Hindlimb muscle (tissue), 1 donor: ENCODE data around the gene CNFN. TPM values are rescaled to one million over a fixed set of nuclear protein-coding genes. Genes with fewer than 3 reads are reported as not detected.

Source experiments
- DNase-seq: peaks from one replicate; pipeline ENCODE4 v3.0.0-alpha.2; 2013
- polyA plus RNA-seq: library from polyadenylated mRNA; unstranded; fragments of 120-200 nt; gene quantifications from one replicate; pipeline ENCODE4 v1.2.1, GENCODE V29; 2013; ENCODE audit not compliant: insufficient read length

Gene CNFN, protein sequence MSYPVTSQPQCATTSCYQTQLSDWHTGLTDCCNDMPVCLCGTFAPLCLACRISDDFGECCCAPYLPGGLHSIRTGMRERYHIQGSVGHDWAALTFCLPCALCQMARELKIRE
- polyA plus RNA-seq: not detected

DNA sequence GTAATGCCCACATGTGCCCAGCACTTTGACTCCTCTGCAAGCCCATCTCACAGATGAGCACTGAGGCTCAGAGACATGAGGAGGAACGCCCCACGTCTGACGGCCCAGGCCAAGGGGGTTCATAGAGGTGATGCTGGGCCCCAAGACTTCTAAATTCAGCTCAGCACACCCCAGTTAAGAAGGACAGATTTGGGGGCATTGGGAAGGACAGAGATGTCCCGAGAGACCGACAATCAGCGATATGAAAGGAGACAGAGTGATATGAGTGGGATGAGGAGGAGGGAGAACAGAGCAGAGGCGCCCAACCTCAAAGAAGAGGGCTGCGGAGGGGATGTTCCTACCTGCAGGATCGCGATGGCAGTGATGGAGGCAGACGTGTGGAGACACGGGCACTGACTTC lies at the start of gene CNFN:
CNFN (minus strand) TSS at position 399 of the 400 bp plus-strand sequence. CDS start 1,260 bp downstream, outside the sequence.
- no peak for DNase-seq

DNA sequence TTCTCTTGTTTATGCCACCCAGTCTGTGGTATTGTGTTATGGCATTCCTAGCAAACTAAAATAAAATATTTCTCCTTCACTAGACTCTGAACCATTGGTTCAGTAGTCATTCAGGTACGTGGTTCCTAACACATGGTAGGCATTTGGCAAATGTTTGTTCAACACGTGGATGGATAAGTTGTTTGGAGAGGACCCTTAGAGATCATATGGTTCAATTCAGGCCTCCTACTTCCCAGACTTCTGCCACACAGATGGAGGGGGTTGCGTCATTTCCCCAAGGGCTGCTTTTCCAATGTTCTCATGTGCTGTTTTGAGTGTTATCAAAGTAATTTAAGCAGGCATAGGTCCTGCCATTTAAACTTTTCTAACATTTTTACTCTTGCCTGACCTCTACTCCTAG lies 45.9 kb upstream of the CNFN start:
- no peak for DNase-seq

DNA sequence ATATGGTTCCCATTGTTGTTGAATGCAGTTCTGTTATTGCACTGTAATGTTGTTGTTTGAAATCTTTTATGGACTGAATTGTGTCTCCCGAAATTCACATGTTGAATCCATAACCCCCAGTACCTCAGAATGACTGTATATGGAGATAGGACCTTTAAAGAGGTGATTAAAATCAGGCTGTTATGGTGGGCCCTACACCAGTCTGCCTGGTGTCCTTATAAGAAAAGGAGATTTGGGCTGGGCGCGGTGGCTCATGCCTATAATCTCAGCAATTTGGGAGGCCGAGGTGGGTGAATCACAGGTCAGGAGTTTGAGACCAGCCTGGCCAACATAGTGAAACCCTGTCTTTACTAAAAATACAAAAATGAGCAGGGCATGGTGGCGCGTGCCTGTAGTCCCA lies 45.2 kb upstream of the CNFN start:
- no peak for DNase-seq

DNA sequence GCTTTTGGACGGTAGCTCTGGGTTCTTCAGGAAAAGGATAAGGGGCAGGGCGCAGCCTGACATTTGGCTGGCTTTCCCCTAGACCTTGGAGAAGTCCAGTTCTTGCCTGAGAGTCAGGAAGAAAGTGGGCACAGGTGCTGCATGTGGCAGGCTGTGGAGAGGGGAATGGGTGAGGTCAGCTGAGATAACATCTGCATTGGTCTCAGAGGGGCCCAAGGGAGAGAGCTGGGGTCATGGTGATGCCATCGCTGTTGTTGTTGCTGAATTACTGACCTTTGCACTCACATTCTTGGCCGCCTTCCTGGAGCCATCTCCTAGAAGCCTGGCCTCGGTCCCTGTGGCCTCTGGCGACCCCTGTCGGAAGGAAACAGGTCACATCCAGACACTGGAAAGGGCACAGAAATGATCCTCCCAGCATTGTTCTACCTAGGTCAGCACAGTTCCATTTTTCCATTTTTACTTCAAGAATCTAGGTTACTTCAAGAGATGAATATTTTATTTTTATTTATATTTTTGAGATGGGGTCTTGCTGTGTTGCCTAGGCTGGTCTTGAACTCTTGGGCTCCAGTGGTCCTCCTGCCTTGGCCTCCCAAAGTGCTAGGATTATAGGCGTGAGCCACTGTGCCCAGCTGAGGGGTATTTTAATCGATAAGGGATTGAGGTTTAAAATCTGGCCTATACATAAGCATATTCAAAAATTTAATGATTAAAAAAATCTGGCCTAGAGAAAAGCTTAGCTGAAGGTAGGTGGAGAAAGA lies 43.6 kb upstream of the CNFN start:
- no peak for DNase-seq

DNA sequence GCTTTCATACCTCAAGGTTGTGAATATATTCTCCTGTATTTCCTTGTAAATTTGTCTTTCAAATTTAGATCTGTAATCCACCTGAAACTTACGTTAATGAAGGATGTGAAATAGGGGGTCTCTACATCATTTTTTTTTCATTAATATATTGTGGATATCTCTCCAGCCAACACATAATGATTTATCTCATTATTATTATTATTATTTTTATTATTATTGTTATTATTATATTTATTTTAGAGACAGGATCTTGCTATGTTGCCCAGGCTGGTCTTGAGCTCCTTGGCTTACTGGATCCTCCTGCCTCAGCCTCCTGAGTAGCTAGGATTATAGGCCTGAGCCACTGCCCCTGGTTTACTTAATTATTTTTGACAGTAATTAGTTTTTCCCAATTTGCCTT lies 41.4 kb upstream of the CNFN start:
- no peak for DNase-seq

DNA sequence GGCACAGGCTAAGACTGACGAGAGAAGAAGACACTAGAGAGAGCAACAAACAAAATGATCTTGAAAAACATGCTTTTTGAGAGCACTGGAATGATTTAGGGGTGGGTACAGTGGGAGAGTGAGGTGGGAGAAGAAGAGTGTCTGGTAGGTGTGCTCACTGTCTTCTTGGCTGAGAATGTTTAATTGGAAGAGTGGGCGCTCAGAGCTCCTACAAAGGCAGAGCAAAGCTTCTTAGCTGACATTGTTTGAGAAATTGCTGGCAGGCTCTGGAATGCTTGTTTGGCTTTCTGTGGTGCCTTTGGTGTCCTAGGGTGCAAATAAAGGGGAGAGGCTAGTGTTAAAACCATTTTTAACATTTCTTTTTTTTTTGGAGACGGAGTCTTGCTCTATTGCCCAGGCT lies 38.6 kb upstream of the CNFN start:
- DNase-seq: no peak

DNA sequence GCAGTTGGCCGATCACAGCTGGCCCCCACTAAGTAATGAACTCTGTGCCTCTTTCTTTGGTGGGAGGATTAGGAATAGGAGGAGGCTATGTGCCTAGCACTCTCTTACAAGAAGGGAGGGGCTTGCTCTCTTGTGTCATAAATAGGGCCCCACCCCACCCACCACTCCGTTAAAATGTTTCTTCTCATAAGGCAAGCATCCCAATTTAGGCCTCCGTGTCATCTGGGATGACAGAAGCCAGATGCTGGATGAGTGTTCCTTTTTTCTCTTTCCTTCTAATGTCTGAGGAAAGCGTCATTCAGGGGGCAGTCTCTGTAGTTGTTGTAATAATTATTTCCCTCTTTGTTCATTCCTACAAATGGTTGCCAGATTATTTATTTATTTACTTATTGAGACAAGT lies 37.2 kb upstream of the CNFN start, which contains the start of gene LIPE:
LIPE (minus strand) TSS at position 76 of the 400 bp plus-strand sequence. CDS start 239 bp downstream, outside the sequence.
- DNase-seq: no peak

DNA sequence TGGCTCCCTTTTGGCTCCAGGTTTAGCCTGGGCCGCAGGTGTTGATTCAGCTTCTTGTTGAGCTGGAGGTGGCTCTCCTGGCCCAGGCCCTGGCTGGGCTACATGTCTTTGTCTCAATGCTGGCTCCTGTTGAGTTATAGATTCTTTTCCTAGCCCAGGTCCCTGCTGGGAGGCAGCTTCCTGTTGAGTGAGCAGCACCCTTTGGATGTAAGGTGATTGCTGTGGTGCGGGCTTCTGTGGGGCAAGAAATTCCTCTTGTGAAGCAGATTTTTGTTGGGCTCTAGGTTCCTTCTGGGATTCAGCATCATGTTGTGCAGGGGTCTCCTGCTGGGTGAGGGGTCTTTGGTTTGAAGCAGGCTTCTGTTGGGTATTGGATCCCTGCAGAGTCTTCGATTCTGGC lies 36.5 kb upstream of the CNFN start:
- DNase-seq: no peak

DNA sequence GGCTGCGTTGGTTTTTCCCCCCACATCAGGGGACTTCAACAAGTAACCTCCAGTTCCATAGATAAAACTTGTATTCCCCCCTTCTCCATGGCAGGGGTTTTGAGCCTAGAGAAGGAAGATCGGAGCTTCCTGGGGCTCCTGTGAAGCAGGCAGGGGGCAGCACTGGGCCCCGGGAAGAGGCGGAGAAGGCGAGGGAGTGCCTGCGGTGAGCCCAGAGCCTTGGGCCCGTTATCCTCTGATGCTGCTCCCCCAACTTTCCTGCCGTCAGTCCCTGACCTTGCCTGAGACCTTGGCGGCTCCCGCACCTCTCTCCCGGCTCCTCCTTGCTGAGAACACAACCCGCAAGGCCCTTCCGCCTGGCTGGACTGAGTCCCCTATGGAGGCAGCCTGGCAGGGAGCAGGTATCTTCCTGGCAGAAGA lies 34.6 kb upstream of the CNFN start:
- DNase-seq: no peak

DNA sequence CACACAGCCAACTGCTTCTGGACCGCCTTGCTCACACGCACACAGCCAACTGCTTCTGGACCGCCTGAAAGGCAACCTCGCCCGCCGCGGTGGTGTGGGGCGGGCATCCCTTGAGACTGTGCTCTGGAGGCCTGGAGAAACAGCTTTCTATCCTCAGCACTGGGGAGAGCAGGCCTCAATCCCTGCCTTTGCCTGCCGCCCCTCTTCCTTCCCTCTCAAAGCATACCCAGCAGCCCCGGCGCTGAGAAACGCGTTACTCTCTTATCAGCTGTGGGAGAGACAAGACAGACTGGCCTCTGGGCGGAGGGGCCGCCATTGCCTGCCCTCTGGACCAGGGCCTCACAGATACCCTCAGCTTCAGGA lies 34.2 kb upstream of the CNFN start:
- DNase-seq: no peak

DNA sequence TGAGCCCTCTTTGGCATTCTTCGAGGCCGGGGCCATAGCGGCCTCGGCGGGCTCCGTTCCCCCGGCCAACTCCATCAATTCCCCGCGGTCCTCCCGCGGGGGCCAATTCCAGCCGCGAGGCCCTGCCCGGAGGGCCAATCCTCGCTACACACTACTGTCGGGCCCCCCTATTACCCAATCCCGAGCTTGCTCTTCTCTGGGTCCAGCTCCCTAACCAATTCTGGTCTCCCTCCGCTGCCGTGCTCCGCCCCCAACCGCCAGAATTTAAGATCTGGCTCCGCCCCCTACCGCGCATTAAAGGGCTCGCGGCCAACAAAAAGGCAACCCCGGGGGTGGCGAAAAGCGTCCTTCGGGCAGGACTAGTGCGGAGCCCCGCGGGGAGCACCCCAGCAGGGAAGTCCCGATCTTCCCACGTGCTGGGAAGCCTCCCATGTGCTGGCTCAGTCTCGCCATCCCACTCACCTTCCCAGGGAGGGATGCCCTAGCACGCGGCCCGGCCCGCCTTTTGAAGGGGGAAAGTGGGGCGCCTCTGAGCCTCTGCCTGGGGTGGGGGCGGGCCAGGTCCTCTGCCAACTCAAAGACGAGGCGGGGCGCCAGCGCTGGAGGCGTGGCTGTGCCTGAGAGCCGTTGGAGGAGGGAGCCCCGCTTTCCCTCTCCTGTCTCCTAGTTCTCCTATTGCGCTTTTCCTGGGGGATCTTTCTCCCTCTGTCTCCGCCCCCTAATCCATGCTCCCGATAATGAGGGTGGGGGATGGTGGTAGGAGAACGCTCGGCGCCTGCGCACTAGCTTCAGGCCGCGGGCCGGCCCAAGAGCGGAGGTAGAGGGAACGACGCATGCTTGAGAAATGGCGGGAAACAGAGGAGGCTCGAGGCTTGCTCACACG lies 33.6 kb upstream of the CNFN start:
- DNase-seq: peak; percentile 81

DNA sequence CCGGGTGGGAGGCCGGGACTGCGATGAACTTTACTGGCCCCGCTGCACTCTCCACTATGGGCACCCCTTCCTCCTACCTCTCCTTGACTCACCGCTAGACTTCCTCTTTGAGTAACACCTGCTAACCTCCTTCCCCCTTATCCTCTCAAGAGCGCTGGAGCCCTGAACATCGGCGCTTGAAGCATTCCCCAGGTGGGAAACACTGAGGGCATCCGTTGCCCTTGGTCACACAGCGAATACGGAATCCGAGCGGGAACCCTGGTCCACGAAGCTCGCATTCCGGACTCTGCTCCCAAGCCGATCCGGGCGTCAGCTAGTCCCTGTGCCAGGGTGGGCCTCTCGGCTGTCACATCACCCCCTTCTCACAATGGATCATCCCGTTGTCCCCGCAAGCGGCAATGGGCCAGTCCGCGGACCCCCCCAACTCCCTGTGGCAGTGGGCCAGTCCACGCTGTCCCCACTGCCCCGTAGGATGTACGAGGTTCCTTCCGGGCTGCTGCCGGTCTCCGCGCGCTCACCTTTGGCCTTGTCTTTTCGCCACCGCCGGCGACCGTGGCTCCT lies 32.9 kb upstream of the CNFN start:
- no peak for DNase-seq

DNA sequence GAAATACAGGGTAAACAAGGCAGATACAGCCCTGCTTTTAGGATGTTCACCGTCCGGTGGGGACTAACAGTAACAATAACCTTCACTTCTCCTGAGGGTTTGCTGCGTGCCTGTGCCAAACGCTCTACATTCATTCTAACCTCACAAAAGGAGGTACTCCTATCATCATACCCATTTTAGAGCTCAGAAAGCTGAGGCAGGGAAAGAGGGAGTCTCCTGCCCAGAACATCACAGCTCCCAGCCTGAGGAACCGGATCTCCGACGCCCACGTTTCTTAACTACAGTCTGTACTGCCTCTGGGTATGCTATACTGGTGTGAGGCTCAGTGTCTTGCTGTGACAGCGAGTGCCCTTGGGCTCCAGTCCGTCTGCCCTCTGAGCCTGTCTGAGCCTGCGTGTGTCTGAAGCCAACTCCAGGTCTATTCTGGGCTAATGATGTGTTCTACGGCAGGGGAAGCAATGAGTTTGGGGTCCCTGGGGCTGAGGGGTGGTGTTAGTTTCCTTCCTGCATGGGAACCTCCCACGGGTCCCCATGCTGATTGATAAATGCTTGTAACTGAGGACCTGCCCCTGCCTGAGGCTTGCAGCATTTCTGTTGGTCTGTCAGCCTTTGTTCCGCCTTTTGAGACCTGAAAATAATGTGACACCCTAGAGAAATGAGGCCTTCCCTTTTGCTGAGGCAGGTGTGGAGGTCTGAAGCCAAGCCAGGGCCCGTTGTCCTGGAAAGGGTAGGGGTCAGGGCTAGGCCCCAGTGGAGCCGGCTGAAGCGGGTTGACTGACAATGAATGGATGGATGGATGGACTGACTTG lies 32.2 kb upstream of the CNFN start:
- DNase-seq: no peak

DNA sequence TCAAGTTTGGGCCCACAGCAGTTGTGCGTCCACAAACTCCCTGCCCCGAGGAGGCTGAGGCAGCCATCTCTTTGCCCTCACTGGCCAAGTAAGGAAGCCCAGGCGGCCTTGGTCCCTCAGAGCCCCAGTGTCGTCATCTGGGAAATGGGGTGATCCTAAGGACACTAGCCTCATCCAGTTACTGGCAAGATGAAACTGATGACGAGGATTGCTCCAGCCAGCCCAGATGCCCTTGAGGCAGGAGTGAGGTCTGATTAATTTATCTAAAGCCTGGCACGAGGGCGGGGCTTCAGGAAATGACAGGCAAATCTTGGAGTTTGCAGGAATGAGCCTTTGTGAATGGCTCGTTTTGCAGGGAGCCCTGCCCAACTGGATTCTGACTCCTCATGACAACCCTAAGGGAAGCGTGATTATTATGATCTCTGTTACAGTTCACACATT lies 31.5 kb upstream of the CNFN start:
- DNase-seq: no peak

DNA sequence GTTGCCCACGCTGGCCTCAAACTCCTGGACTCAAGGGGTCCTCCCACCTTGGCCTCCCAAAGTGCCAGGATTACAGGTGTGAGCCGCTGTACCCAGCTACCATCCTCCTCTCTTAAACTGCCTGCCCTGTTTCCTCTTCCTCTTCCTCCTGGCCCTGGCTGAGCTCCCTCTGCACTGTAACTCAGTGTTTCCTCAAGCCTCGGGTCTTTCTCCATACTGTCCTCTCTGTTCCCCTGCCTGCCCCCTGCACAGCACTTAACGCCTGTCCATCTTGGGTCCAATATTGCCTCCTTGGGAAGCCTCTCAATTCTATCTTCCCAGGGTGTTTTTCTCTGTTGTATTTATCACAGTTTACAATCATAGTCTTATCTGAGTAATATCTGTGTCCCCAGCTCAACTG lies 31.0 kb upstream of the CNFN start:
- no peak for DNase-seq

DNA sequence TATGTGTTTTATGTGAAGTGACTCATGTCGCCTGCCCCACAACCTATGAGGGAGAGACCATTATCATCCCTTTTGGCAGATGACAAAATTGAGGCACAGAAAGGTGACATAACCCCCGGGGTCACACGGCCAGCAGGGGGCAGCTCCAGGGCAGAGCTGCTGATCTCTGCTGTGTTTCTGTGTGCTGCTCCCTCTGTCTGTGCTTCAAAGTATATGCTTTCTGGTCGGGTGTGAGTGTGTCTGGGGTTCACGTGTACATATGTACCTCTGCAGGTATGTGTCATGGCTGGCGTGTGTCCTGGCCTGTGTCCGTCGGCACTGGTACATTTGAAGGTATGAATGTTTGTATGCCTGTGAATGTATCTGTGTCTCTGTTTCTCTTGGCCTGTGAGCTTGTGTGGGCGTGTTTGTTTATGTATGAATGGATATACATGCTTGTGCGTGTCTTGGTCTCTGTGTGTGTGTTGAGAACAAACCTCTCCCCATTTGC lies 30.0 kb upstream of the CNFN start:
- DNase-seq: no peak

DNA sequence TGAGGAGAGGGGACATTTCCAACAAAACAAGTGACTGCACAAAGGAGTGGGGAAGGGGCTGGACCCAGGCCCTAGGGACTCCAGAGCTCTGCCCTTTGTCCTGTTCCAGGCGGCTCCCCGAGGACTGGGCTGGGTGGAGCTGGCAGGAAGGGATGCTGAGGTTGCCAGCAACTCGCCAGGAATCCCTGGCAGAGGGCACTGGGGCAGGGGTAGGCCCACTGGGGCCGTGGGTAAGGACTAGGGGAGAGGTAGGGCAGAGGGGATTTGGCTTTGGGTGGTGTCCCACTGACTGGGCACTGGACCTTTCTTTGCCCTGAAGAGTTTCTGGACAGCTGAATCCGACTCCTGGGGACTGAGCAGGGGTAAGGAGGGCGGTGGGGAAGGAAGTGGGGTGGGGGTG lies 29.2 kb upstream of the CNFN start:
- no peak for DNase-seq

DNA sequence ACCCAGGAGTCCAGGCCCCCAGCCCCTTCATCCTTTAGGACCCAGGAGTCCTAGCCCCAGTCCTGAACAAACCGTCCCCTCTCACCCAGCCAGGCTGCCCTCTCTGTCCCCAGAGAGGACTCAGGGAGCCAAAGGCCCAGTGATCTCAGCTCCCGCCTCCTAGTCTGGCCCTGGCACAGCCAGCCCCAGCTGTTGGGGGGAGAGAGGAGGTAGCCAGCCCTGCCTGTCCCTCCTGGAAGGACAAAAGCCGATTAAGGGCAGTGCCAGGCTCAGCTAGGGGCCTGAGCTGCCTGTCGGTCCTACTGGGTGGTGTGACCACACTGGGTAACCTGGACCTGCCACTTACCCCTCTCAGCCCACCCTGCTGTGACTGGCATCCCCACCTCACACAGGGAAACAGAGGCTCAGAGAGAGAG lies 22.6 kb upstream of the CNFN start:
- no peak for DNase-seq

DNA sequence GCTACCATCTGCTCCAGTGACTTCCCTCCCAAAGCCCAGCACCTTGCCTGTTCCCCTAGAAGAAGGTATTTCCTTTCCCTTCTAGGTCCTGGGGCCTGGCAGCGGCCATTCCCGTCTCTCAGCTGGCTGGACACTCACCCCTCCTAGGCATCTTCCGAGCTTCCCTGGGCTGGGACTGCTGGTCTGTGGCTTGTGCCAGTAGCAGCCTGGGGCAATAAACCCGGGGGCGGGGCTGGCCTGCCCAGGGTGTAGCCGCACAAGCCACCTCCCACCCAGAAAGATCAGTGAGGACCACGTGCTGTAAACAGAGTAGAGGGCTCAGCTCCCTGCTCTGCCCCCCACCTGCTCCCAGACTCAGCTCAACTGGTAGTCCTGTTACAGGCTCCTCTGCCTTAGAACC lies 22.1 kb upstream of the CNFN start:
- DNase-seq: no peak

DNA sequence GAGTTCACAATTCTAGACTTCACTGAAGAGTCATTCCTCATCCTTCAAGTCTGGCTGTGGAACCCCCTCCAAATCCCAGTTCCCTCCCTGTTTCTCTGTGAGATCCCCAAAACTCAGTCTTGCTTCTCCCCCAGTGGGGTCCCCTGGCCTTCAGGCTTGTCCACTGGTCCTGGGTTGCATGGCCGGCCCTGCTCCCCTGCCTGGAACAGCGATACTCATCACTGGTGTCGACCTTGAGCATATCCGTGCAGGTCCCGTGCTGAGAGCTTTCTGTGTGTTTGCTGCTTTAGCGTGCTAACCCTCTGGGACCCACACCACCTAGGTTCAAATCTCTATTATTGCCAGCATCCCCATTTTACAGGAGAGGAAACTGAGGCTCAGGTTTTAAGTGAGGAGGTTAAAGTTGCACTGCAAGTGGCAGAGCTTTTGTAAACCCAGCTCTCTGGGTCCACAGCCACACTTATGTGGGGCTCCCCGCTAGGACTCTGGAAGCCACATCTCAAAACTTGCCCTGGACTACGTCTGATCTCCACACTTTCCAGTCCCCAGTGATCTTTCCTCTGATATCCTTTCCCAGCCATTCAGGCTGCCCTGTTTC lies 21.6 kb upstream of the CNFN start:
- no peak for DNase-seq

DNA sequence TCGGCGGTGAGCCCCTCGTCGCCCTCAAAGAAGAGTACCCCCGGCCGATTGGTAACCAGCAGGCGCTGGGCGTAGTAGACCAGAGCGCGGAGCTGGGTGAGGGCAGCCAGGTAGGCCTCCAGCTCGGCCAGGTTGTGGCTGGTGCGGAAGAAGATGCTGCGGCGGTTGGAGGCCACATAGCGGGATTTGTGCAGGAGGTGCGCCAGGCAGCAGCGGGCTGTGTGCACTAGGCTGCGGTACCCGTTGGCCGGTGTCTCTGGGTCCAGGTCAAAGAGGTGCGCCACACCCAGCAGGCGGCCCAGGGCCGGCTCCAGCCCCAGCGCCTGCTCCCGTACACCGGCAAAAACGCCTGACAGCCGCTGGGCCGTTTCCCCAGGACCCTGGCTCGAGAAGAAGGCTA lies 20.3 kb upstream of the CNFN start:
- DNase-seq: no peak

DNA sequence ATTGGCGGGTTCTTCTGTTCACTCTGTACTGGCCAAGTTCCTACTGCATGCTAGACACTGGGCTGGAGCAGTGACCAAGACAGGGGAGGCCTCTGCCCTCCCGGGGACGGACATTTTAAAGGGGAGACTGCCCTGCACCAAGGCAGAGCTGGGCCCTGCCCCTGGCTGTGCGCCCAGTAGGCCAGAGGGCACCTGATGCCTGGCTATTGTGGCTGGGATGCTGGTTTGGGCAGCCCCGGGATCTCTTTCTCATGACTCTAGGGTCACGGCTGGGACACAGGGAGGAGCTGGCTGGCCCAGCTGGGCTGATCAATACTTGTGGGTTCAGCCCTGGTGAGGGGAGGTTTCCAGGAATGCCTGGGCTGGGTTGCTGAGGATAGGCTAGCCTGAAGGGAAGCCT lies 19.4 kb upstream of the CNFN start:
- DNase-seq: no peak
